Coronary artery (tissue), 2 donors: ENCODE results near the gene GRID1.

Source experiments
- DNase-seq: peaks from one replicate; pipeline ENCODE4 v3.0.0-alpha.2; 2017; ENCODE audit warnings: low spot score
- H3K27ac ChIP-seq, 2 donors: fragments of 200-600 bp; sonication (generic); one replicate each; pipeline ENCODE4 v1.5.1; 2016 to 2019
- H3K4me3 ChIP-seq: fragments of 200-600 bp; sonication (generic); 2 replicates; pipeline ENCODE4 v1.5.1; 2016; ENCODE audit warnings: mild to moderate bottlenecking, moderate library complexity
- CTCF ChIP-seq: fragments of 200-600 bp; sonication (generic); IDR thresholded peaks from one replicate; pipeline ENCODE4 v1.5.1; 2019; ENCODE audit warnings: antibody characterized with exemption

The GRID1 gene

GRCh38 chr10:86306628-86307278 lies 59.8 kb downstream of the GRID1 start:
- no peak for DNase-seq
- no peak overlapping the region for H3K4me3 ChIP-seq
- H3K27ac ChIP-seq, result no peak overlapping the region
- no peak for TF ChIP-seq CTCF

GRCh38 chr10:86305521-86305920 lies 61.1 kb downstream of the GRID1 start:
- TF ChIP-seq CTCF, result no peak
- no peak for DNase-seq
- Histone ChIP-seq H3K4me3 (no peak overlapping the region), H3K27ac (no peak overlapping the region)

DNA sequence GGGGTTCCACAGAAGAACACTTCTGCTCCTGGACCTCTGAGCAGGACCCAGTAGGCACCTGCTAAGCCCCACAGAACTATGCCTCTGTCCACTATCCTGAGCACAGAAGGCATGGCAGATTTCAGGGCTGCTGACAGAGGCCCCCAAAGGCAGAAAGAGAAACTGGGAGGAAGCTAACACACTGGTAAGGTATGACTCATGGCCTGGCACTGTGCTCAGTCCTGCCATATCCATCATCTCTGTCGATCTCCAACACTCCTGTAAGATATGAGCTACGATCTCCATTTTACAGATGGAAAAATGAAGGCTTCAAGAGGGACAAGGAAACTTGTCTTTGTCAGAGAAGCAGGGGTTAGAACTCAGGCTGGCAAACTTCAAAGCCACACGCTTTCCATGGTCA lies 62.2 kb downstream of the GRID1 start:
- TF ChIP-seq CTCF, result no peak
- DNase-seq, result peak; percentile 45
- Histone ChIP-seq H3K4me3 (no peak overlapping the region), H3K27ac (no peak overlapping the region)

DNA sequence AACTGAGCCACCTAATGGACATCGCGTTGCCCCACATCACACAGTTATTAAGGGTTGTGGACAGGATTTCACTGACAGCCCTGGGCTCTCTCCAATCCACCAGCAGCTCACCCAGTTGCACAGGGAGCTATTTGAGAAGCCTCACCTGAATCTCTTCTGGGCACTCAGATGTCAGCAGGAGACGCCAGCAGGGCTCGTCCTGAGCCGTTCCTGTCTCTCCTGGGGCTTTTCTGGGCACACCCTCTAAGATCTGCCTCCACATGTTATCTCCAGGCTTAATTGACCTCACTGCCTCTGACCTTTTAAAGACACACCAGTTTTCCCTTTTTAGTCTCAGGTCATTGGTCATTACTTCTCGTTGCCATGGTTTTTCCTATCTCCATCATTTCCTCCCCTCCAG lies 63.0 kb downstream of the GRID1 start:
- no peak overlapping the region for H3K4me3 ChIP-seq
- DNase-seq, result peak; percentile 26

DNA sequence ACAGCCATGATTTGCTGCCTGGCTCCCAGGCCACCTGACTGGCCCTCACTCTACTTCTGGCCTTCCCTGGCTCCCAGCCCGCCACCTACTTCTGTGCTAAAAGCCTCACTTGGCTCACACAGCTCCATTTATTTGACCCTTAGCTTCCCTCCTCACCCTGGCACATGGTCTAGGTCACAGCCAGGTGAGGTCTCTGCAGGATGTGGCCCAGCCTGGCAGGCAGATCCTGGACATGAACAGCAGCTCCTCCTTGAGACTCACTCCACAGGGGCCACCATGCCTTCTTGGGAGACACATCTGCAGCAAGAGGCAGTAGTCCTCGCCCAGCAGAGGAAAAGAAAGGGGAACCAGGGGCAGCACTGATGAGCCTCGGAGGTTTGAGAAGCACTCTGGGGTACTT lies 64.6 kb downstream of the GRID1 start:
- no peak for TF ChIP-seq CTCF
- H3K27ac ChIP-seq, result no peak overlapping the region
- DNase-seq, result peak; percentile 29

More for the DNA sequence above, 63.0 kb downstream of the GRID1 start:
- TF ChIP-seq CTCF, result no peak
- H3K27ac ChIP-seq, result no peak overlapping the region

GRCh38 chr10:86300931-86301830 lies 65.4 kb downstream of the GRID1 start:
- peak; percentile 60 for DNase-seq
- Histone ChIP-seq H3K27ac (no peak overlapping the region), H3K4me3 (no peak overlapping the region)
- no peak for TF ChIP-seq CTCF

More for the DNA sequence above, 64.6 kb downstream of the GRID1 start:
- no peak overlapping the region for H3K4me3 ChIP-seq
